NCI-H2171 treated with DMSO at 0.1 percent for 48 hours (cell line): Measurements from ENCODE around the gene CCDC102B.

Source experiments
- DNase-seq: peaks from one replicate; lab custom pipeline; 2025; lab: John Stamatoyannopoulos, UW

Gene CCDC102B

DNA sequence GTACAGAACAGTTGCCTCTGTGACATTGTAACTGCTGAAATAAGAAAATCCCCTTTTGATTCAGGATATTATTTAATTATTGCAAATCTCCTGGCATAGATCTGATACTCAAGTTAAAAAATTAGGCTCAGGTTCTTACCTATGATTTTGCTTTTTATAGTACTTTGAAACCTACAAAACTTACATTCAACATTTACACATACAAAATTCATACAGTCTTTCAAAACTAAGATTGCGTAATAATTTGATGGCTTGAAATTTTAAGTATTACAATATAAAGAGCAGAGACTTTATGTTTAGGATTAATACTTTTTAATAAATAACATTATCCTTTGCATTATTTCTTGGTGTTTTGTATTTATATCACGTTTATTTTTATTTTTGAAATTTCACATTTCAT lies 291.1 kb downstream of the CCDC102B start:
- DNase-seq: no peak

- no peak for DNase-seq
Observed at GRCh38 chr18:69097349-69097748, 299.5 kb downstream of the CCDC102B start.

DNA sequence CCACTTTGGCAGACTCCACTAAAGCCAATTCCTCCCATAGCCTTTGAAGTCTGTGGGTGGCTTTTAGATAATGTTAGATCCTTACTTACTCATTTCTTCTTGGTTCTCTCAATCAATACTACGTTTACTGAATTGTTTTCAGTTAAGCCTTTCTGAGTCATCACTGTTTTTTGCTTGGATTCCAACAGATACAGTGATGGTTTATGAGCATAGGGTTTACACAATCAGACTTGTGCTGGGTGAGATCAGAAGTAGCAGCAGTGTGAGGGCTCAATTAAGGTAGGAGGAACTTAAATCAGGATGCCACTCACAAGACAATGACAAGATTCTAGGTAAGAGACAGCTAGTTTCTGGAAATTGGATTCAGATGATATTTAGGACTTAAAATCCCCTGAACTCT lies 305.1 kb downstream of the CCDC102B start:
- no peak for DNase-seq
